Loucy (cell line): ENCODE measurements around the gene GID8.

Experiments used
- CTCF ChIP-seq: fragments of 200-600 bp; sonication (generic); conservative IDR thresholded peaks from 2 replicates; pipeline ENCODE4 v1.5.1; 2014; ENCODE audit warnings: mild to moderate bottlenecking, antibody characterized with exemption, low read length
- EZH2phosphoT487 ChIP-seq: fragments of 200-600 bp; IDR thresholded peaks from 2 replicates; pipeline ENCODE4 v1.6.1; 2018; ENCODE audit warnings: antibody characterized with exemption, mild to moderate bottlenecking, moderate library complexity, borderline replicate concordance

- TF ChIP-seq CTCF, result no peak
- no peak for TF ChIP-seq EZH2phosphoT487
Observed at GRCh38 chr20:62922451-62922921, 15.5 kb upstream of the GID8 start.
